Activated naive CD4-positive, alpha-beta T cell treated with anti-CD3 and anti-CD28 coated beads for 36 hours (primary cell): ENCODE results near the gene ACVRL1. TPM values are rescaled to one million over a fixed set of nuclear protein-coding genes. Genes with fewer than 3 reads are reported as not detected.

ENCODE experiments used
- CTCF ChIA-PET: fragments of 350-600 bp; sonication (Branson Sonifier 250); formaldehyde crosslinking; loops from one replicate; lab custom pipeline; 2021; ENCODE audit warnings: antibody characterized with exemption; lab: Charles Lee
- DNase-seq: peaks from one replicate; pipeline ENCODE4 v3.0.0-alpha.2; 2020
- H3K27ac Mint-ChIP-seq: one replicate; pipeline ENCODE4 v1.8.0; 2021; ENCODE audit warnings: mild to moderate bottlenecking, mixed read lengths
- H3K27me3 Mint-ChIP-seq: one replicate; pipeline ENCODE4 v1.8.0; 2021; ENCODE audit warnings: low read depth, mixed read lengths
- H3K36me3 Mint-ChIP-seq: one replicate; pipeline ENCODE4 v1.8.0; 2021; ENCODE audit warnings: low read depth, mixed read lengths
- H3K4me1 Mint-ChIP-seq: one replicate; pipeline ENCODE4 v1.8.0; 2021; ENCODE audit warnings: low read depth, mixed read lengths
- H3K4me3 Mint-ChIP-seq: one replicate; pipeline ENCODE4 v1.8.0; 2021; ENCODE audit warnings: mild to moderate bottlenecking, moderate library complexity, mixed read lengths
- H3K9me3 Mint-ChIP-seq: one replicate; pipeline ENCODE4 v1.8.0; 2021; ENCODE audit warnings: mixed read lengths
- intact Hi-C: fragments of 100-400 bp; cut with micrococcal nuclease; formaldehyde crosslinking; loops from one replicate; pipeline ENCODE4 v1.15.1; 2023
- total RNA-seq, 2 experiments: library from RNA; stranded (reverse); gene quantifications; one replicate each; pipeline ENCODE4 v1.2.3, GENCODE V29; 2021

Gene ACVRL1
- total RNA-seq, 2 experiments from 2014 or later = not detected

- Mint-ChIP-seq H3K27me3 (peaks cover 19% of the 10 kb centered on the region), H3K36me3 (no peaks in the 10 kb centered on the region), H3K4me1 (no peaks in the 10 kb centered on the region), H3K4me3 (no peak overlapping the region), H3K9me3 (no peaks in the 10 kb centered on the region), H3K27ac (no peak overlapping the region)
- DNase-seq = no peak
- CTCF ChIA-PET = no interaction called here
- intact Hi-C loops = no loop called here
Observed at GRCh38 chr12:51904951-51905470, 2.3 kb upstream of the ACVRL1 start.

GRCh38 chr12:51905471-51906429, 1.6 kb upstream of the ACVRL1 start:
- Mint-ChIP-seq H3K9me3 (no peaks in the 10 kb centered on the region), H3K4me1 (no peaks in the 10 kb centered on the region), H3K27me3 (peaks cover 19% of the 10 kb centered on the region), H3K4me3 (no peak overlapping the region), H3K27ac (no peak overlapping the region), H3K36me3 (no peaks in the 10 kb centered on the region)
- no peak for DNase-seq
- intact Hi-C loops = no loop called here
- CTCF ChIA-PET = interaction anchor here (2.1 kb wide), 1 partner anchor 21 kb away, joined by 5 read pairs; no protein-coding TSS in a partner anchor

GRCh38 chr12:51906430-51907082, 748 bp upstream of the ACVRL1 start:
- H3K4me3 Mint-ChIP-seq = no peak overlapping the region
- H3K27ac Mint-ChIP-seq = no peak overlapping the region
- CTCF ChIA-PET = interaction anchor here (2.1 kb wide), 1 partner anchor 20 kb away, joined by 5 read pairs; no protein-coding TSS in a partner anchor
- no peak for DNase-seq
- H3K27me3 Mint-ChIP-seq = peaks cover 19% of the 10 kb centered on the region
- no peaks in the 10 kb centered on the region for H3K4me1 Mint-ChIP-seq
- intact Hi-C loops = no loop called here
- no peaks in the 10 kb centered on the region for H3K36me3 Mint-ChIP-seq
- no peaks in the 10 kb centered on the region for H3K9me3 Mint-ChIP-seq

- no peak overlapping the region for H3K4me3 Mint-ChIP-seq
- no peaks in the 10 kb centered on the region for H3K9me3 Mint-ChIP-seq
- no peaks in the 10 kb centered on the region for H3K36me3 Mint-ChIP-seq
- H3K27ac Mint-ChIP-seq = no peak overlapping the region
- H3K4me1 Mint-ChIP-seq = no peaks in the 10 kb centered on the region
- H3K27me3 Mint-ChIP-seq = peaks cover 19% of the 10 kb centered on the region
- intact Hi-C loops = no loop called here
- no peak for DNase-seq
- CTCF ChIA-PET = interaction anchor here (1.4 to 2.1 kb wide), 2 partner anchors 16 to 19 kb away, joined by 5 read pairs; no protein-coding TSS in a partner anchor
Observed at GRCh38 chr12:51907856-51908425, 637 bp downstream of the ACVRL1 start.

- no peak overlapping the region for H3K4me3 Mint-ChIP-seq
Observed at GRCh38 chr12:51908876-51909592, 1.7 kb downstream of the ACVRL1 start.

GRCh38 chr12:51910168-51910567, 2.9 kb downstream of the ACVRL1 start:
- Mint-ChIP-seq H3K27ac (no peak overlapping the region), H3K4me3 (no peak overlapping the region), H3K9me3 (no peaks in the 10 kb centered on the region), H3K4me1 (no peaks in the 10 kb centered on the region), H3K27me3 (peaks cover 19% of the 10 kb centered on the region), H3K36me3 (no peaks in the 10 kb centered on the region)
- intact Hi-C loops = no loop called here
- CTCF ChIA-PET = no interaction called here
- no peak for DNase-seq

More at GRCh38 chr12:51908876-51909592, 1.7 kb downstream of the ACVRL1 start:
- CTCF ChIA-PET = interaction anchor here (1.0 to 1.4 kb wide), 2 partner anchors 15 to 84 kb away, joined by 3 to 5 read pairs; no protein-coding TSS in a partner anchor
- H3K4me1 Mint-ChIP-seq = no peaks in the 10 kb centered on the region
- peaks cover 19% of the 10 kb centered on the region for H3K27me3 Mint-ChIP-seq
- no peak overlapping the region for H3K27ac Mint-ChIP-seq
- intact Hi-C loops = no loop called here
- no peak for DNase-seq
- no peaks in the 10 kb centered on the region for H3K9me3 Mint-ChIP-seq
- no peaks in the 10 kb centered on the region for H3K36me3 Mint-ChIP-seq

GRCh38 chr12:51910691-51911090, 3.4 kb downstream of the ACVRL1 start:
- Mint-ChIP-seq H3K27ac (no peak overlapping the region), H3K9me3 (no peaks in the 10 kb centered on the region), H3K36me3 (no peaks in the 10 kb centered on the region), H3K4me3 (no peak overlapping the region), H3K27me3 (peaks cover 19% of the 10 kb centered on the region), H3K4me1 (no peaks in the 10 kb centered on the region)
- CTCF ChIA-PET = interaction anchor here (1.3 kb wide), 1 partner anchor 36 kb away, joined by 4 read pairs; no protein-coding TSS in a partner anchor
- no peak for DNase-seq
- intact Hi-C loops = no loop called here

GRCh38 chr12:51911307-51911706, 4.0 kb downstream of the ACVRL1 start:
- peaks cover 19% of the 10 kb centered on the region for H3K27me3 Mint-ChIP-seq
- no peak overlapping the region for H3K4me3 Mint-ChIP-seq
- no peak overlapping the region for H3K27ac Mint-ChIP-seq
- no peaks in the 10 kb centered on the region for H3K9me3 Mint-ChIP-seq
- no peaks in the 10 kb centered on the region for H3K36me3 Mint-ChIP-seq
- no peak for DNase-seq
- CTCF ChIA-PET = interaction anchor here (1.0 to 1.3 kb wide), 3 partner anchors 11 to 114 kb away, joined by 4 read pairs; no protein-coding TSS in a partner anchor
- H3K4me1 Mint-ChIP-seq = no peaks in the 10 kb centered on the region
- intact Hi-C loops = no loop called here

GRCh38 chr12:51911788-51912711, 4.7 kb downstream of the ACVRL1 start:
- CTCF ChIA-PET = interaction anchor here (0.8 to 2.1 kb wide), 8 partner anchors 10 to 114 kb away, joined by 3 to 9 read pairs (median 4); no protein-coding TSS in a partner anchor
- Mint-ChIP-seq H3K27ac (no peak overlapping the region), H3K9me3 (no peaks in the 10 kb centered on the region), H3K36me3 (no peaks in the 10 kb centered on the region), H3K4me1 (no peaks in the 10 kb centered on the region), H3K27me3 (peaks cover 16% of the 10 kb centered on the region), H3K4me3 (no peak overlapping the region)
- no peak for DNase-seq
- intact Hi-C loops = no loop called here

- DNase-seq = no peak
Observed at GRCh38 chr12:51913071-51914033, 6.0 kb downstream of the ACVRL1 start.

More at GRCh38 chr12:51913071-51914033, 6.0 kb downstream of the ACVRL1 start:
- no peak overlapping the region for H3K27ac Mint-ChIP-seq
- intact Hi-C loops = no loop called here
- CTCF ChIA-PET = interaction anchor here (0.7 to 2.1 kb wide), 5 partner anchors 8 to 110 kb away, joined by 3 to 9 read pairs (median 4); no protein-coding TSS in a partner anchor
- H3K36me3 Mint-ChIP-seq = no peaks in the 10 kb centered on the region
- H3K9me3 Mint-ChIP-seq = no peaks in the 10 kb centered on the region
- H3K4me1 Mint-ChIP-seq = no peaks in the 10 kb centered on the region
- no peak overlapping the region for H3K4me3 Mint-ChIP-seq
- H3K27me3 Mint-ChIP-seq = peaks cover 9% of the 10 kb centered on the region
